ENCODE results near the gene ZMIZ1. TPM values are rescaled to one million over a fixed set of nuclear protein-coding genes. Genes with fewer than 3 reads are reported as not detected.

The ZMIZ1 gene
- total RNA-seq, 1 donor from 2014 or later: 173 TPM

DNA sequence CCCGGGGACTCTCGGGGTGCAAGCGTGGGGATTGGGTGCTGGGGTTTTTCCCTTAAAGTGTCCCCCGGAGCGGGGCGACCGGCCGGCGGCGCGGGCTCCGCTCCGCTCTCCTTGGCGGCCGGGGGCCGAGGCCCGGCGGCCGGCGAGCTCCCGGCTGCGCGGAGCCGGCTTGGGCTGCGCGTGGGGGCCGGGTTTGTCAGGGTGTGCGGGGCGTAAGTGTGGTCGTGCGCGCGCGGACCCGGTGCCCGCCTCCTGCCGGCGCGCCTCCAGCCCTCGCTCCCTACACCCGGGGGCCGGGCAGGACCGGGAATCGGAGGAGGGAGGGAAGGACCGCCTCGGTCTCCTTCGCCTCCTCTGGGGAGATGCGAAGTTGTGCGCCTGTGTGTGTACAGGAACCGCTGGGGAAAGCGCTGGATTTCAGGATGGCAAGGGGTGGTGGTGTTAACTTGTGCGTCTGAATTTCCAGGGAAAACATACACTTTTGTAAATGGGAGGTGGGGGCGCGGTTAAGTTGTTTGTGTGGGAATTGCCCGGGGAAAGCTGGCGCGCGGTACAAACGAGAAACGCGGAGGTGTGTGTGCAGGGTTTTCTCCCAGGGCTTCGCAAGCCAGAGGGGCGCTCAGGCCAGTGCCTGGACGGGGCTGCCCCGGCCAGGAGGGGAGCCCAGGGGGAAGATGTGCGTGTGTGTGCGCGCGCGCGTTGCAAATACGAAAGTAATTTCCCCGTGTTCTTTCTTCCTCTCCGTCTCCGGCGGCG is 737 bp downstream of the ZMIZ1 start:
- peak overlapping the region; percentile 96 for H3K27ac Mint-ChIP-seq
- TF ChIP-seq, protein P1, sequence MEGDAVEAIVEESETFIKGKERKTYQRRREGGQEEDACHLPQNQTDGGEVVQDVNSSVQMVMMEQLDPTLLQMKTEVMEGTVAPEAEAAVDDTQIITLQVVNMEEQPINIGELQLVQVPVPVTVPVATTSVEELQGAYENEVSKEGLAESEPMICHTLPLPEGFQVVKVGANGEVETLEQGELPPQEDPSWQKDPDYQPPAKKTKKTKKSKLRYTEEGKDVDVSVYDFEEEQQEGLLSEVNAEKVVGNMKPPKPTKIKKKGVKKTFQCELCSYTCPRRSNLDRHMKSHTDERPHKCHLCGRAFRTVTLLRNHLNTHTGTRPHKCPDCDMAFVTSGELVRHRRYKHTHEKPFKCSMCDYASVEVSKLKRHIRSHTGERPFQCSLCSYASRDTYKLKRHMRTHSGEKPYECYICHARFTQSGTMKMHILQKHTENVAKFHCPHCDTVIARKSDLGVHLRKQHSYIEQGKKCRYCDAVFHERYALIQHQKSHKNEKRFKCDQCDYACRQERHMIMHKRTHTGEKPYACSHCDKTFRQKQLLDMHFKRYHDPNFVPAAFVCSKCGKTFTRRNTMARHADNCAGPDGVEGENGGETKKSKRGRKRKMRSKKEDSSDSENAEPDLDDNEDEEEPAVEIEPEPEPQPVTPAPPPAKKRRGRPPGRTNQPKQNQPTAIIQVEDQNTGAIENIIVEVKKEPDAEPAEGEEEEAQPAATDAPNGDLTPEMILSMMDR (IDR thresholded peaks at IDR 0.05; ENCODE audit: unreplicated experiment): no peak
- no peaks in the 10 kb centered on the region for H3K27me3 Mint-ChIP-seq (ENCODE audit: low read depth)
- H3K36me3 Mint-ChIP-seq: no peaks in the 10 kb centered on the region
- peak in 1 of 2 experiments; percentile 65 for DNase-seq (ENCODE audit: low spot score in 2 of 2, unreplicated experiment in 2 of 2)
- no peaks in the 10 kb centered on the region for H3K9me3 Mint-ChIP-seq
- peaks cover 48% of the 10 kb centered on the region for H3K4me1 Mint-ChIP-seq
- H3K4me3 Mint-ChIP-seq: peak overlapping the region; percentile 98

DNA sequence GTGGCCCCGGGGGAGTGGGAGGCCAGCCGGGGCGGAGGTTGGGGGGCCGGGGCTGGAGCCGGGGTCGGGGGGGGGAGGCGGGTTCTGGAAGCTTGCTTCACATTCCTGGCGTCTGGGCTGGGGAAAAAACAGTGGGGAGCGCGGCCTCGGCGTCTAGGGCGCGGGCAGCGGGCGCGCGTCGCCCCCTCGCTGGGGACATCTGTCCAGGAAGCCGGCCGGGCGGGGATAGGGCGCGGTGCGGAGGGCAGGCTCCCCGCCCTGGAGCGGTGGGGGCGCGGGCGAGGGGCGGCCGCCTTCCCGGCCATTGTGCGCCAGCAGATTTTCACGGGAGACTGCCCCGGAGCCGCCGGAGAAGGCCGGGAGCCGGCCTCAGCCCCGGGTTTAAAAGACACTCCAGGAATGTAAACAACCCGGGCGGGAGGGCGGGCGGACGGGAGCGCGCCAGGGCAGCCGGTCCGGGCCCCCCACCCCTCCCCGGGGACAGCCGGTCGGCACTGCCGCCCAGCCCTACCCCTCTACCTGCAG is 1.4 kb downstream of the ZMIZ1 start:
- Mint-ChIP-seq H3K4me3 (peak overlapping the region; percentile 98), H3K36me3 (no peaks in the 10 kb centered on the region), H3K27ac (peak overlapping the region; percentile 96), H3K4me1 (peaks cover 55% of the 10 kb centered on the region), H3K9me3 (no peaks in the 10 kb centered on the region), H3K27me3 (ENCODE audit: low read depth) (no peaks in the 10 kb centered on the region)
- DNase-seq (ENCODE audit: low spot score in 2 of 2, unreplicated experiment in 2 of 2): peak in 1 of 2 experiments; percentile 49
- TF ChIP-seq, protein P1 (IDR thresholded peaks at IDR 0.05; ENCODE audit: unreplicated experiment): no peak

DNA sequence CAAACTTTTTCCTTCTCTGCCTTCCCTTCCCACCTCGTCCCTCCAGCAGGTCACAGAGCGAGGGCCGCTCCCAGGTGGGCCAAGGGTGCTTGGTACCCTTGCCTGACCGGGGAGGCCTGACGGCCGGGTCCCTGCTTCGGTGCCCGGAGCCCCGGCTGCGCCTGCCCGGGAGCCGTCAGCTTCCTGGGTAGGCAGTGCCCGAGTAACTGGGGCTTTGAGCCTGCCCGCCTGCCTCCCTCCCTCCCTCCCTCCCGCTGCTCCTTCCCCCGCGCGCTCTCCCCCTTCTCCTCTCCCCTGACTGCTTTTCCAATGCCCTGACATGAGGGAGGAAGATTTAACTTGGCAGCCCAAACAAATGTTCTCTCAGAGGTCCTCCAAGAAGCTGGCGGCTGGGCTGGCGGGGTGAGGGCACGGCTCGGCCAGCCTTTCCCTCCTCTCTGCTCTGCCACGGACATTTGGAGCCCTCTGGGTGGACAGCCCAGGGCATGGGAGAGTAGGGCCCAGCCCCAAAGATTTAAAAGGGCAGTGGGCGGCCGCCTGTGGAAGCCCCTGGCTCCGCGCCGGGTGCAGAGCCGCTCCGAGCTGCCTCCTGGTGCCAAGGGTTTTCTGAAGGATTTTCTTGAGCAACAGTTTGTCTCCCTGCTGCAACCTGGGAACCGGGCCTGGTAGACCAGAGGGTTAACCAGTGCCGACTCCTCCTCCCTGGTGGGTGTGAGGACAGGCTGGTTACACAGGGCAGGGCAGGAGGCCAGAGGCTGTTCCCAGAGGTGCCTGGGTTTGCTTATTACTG is 2.0 kb downstream of the ZMIZ1 start:
- TF ChIP-seq, protein P1 (IDR thresholded peaks at IDR 0.05; ENCODE audit: unreplicated experiment): no peak
- Mint-ChIP-seq H3K9me3 (no peaks in the 10 kb centered on the region), H3K27ac (peak overlapping the region; percentile 94), H3K36me3 (no peaks in the 10 kb centered on the region), H3K27me3 (ENCODE audit: low read depth) (no peaks in the 10 kb centered on the region), H3K4me1 (peaks cover 58% of the 10 kb centered on the region), H3K4me3 (peak overlapping the region; percentile 98)
- DNase-seq (ENCODE audit: low spot score in 2 of 2, unreplicated experiment in 2 of 2): peak in 1 of 2 experiments; percentile 67

DNA sequence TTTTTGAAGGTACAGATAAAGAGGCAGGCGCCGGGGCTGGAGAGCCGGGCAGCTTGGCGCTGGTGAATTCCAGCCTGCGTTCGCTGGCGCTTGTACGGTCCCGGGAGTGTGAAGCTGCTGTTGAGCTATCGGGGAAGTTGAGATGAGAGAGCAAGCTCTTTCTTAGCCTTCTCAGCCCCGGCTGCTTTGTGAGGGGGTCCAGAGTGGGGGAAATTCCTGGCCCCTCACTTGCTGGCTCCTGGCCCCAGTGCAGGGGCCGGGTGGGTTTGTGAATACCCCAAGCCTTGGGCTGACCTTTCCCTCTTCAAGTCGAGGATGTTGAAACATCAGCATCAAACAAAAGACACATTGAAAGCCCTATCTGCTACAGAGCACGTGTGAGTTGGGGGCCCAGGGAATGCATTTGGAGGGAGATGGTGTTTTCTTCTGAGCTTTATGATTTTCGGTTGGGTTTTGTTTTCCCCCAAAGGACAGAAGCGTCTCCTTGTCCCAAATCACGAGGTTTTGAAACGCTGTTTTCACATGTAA is 2.7 kb downstream of the ZMIZ1 start:
- Mint-ChIP-seq H3K4me3 (peak overlapping the region; percentile 98), H3K27me3 (ENCODE audit: low read depth) (no peaks in the 10 kb centered on the region), H3K27ac (peak overlapping the region; percentile 94), H3K9me3 (no peaks in the 10 kb centered on the region), H3K4me1 (peaks cover 61% of the 10 kb centered on the region), H3K36me3 (no peaks in the 10 kb centered on the region)
- no peak for DNase-seq (ENCODE audit: low spot score in 2 of 2, unreplicated experiment in 2 of 2)
- TF ChIP-seq, protein P1 (IDR thresholded peaks at IDR 0.05; ENCODE audit: unreplicated experiment): no peak

DNA sequence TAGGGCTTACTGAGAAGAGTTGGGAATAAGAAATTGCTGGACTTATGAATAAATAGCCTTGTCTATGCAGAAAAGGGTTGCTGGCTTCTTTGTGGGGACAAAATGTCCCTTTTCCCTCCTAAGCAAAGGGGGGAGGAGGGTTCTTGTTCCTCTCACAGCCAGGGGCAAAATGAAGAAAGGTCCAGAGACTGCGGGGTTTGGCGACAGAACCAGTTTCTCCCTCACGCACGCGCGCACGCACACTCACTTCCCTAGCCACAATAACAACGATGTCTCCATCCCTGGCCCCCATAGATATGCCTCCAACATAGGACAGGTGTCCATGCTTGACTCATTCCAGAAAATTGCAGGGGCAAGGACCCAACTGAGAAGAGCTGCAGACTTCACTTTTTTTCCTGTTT is 3.3 kb downstream of the ZMIZ1 start:
- DNase-seq (ENCODE audit: low spot score in 2 of 2, unreplicated experiment in 2 of 2): no peak
- Mint-ChIP-seq H3K27me3 (ENCODE audit: low read depth) (no peaks in the 10 kb centered on the region), H3K36me3 (no peaks in the 10 kb centered on the region), H3K27ac (peak overlapping the region; percentile 94), H3K9me3 (no peaks in the 10 kb centered on the region), H3K4me3 (peak overlapping the region; percentile 98), H3K4me1 (peaks cover 59% of the 10 kb centered on the region)
- TF ChIP-seq, protein P1 (IDR thresholded peaks at IDR 0.05; ENCODE audit: unreplicated experiment): no peak

All from mesothelial cell of epicardium (in vitro differentiated cells).